HG03460 (cell line): ENCODE results near the gene GTF3C1.
"Not testable (repeated sequence)": the region's sequence is repeated elsewhere in the genome, so short reads cannot be mapped to it uniquely, and the experiment has no call there.

ENCODE experiments used
- ATAC-seq: cut with Tn5 transposase; IDR thresholded peaks from one replicate; pipeline ENCODE4 v1.9.1; 2021; ENCODE audit not compliant: unreplicated experiment

GTF3C1 gene

GRCh38 chr16:27448532-27449433, 100.9 kb downstream of the GTF3C1 start:
- no peak for ATAC-seq

GRCh38 chr16:27447301-27447700, 102.4 kb downstream of the GTF3C1 start:
- no peak for ATAC-seq

GRCh38 chr16:27446721-27447120, 103.0 kb downstream of the GTF3C1 start:
- no peak for ATAC-seq

- no peak for ATAC-seq
These were observed 104.1 kb downstream of the GTF3C1 start for GRCh38 chr16:27445502-27446175.

- no peak for ATAC-seq
These were observed 105.2 kb downstream of the GTF3C1 start for GRCh38 chr16:27444470-27444869.

GRCh38 chr16:27444015-27444414, 105.7 kb downstream of the GTF3C1 start:
- ATAC-seq = no peak

- no peak for ATAC-seq
These were observed 107.7 kb downstream of the GTF3C1 start for GRCh38 chr16:27441998-27442397.

- ATAC-seq = no peak
These were observed 108.4 kb downstream of the GTF3C1 start for GRCh38 chr16:27441276-27441675.

GRCh38 chr16:27439271-27440018, 110.3 kb downstream of the GTF3C1 start:
- ATAC-seq = no peak

- ATAC-seq = no peak
These were observed 111.8 kb downstream of the GTF3C1 start for GRCh38 chr16:27437946-27438345.

GRCh38 chr16:27436921-27437650, 112.6 kb downstream of the GTF3C1 start:
- no peak for ATAC-seq

GRCh38 chr16:27436065-27436464, 113.6 kb downstream of the GTF3C1 start:
- no peak for ATAC-seq

- not testable (repeated sequence) for ATAC-seq
These were observed 114.6 kb downstream of the GTF3C1 start for GRCh38 chr16:27435146-27435545.

- no peak for ATAC-seq
These were observed 115.3 kb downstream of the GTF3C1 start for GRCh38 chr16:27434141-27435051.

- no peak for ATAC-seq
These were observed 116.1 kb downstream of the GTF3C1 start for GRCh38 chr16:27433636-27434035.

GRCh38 chr16:27433191-27433590, 116.5 kb downstream of the GTF3C1 start:
- not testable (repeated sequence) for ATAC-seq

- no peak for ATAC-seq
These were observed 117.2 kb downstream of the GTF3C1 start for GRCh38 chr16:27432558-27432957.

GRCh38 chr16:27431773-27432532, 117.8 kb downstream of the GTF3C1 start:
- ATAC-seq = no peak

GRCh38 chr16:27430923-27431484, 118.7 kb downstream of the GTF3C1 start:
- no peak for ATAC-seq
